DND-41 (cell line): ENCODE results near the gene TRIM54.

ENCODE experiments used
- CTCF ChIP-seq: IDR thresholded peaks from 2 replicates; pipeline ENCODE4 v1.5.1; 2012; ENCODE audit warnings: borderline replicate concordance, low read length, moderate library complexity, mild to moderate bottlenecking; ENCODE audit not compliant: poor library complexity, severe bottlenecking; ENCODE audit errors: extremely low read depth
- EZH2 ChIP-seq: IDR thresholded peaks from 3 replicates; pipeline ENCODE4 v1.6.1; 2012; ENCODE audit warnings: borderline replicate concordance, low read depth, mild to moderate bottlenecking, moderate library complexity, low read length, inconsistent platforms; ENCODE audit not compliant: severe bottlenecking

- no peak for TF ChIP-seq CTCF
- TF ChIP-seq EZH2: no peak
Observed at GRCh38 chr2:27255187-27255586, 27.0 kb upstream of the TRIM54 start.
